HG03095 (cell line): ENCODE measurements around the gene VSIG10L.
A peak's percentile ranks its signal among the peaks of the same experiment; 100 is the strongest.

Source experiments
- ATAC-seq: cut with Tn5 transposase; IDR thresholded peaks from one replicate; pipeline ENCODE4 v1.9.1; 2021; ENCODE audit warnings: moderate library complexity; ENCODE audit not compliant: unreplicated experiment

The VSIG10L gene

DNA sequence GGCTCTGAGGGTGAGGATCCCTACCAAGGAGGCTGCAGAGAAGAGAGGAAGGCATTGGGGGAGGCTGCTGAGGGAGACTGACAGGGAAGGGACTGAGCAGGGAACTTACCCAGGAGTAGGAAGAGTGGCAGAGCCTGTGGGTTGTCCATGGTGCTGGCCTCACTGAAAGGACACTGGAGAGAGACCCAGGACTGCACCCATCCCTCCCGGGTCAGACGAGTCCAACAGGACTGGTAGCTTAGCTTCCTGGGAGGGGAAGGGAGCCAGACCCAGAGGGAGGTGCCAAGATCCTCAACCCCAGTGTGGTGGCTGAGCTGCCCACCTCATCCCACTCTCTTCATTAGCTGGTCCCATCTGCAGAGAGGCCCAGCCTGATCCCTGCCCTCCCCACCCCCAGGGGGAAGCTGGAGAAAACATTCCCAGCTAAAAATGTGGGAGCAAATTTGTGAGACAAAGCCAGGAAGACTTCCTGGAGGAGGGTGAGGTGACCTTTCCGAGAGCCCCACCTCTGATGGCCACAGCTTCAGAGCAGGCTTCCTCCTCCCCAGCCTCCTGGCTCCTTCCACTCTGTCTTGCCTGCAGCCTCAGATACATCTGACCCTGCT lies at the start of gene VSIG10L:
TSS of gene VSIG10L (minus strand) at position 164 of the 605 bp plus-strand sequence. CDS start at position 149, 15 bp downstream.
- no peak for ATAC-seq

DNA sequence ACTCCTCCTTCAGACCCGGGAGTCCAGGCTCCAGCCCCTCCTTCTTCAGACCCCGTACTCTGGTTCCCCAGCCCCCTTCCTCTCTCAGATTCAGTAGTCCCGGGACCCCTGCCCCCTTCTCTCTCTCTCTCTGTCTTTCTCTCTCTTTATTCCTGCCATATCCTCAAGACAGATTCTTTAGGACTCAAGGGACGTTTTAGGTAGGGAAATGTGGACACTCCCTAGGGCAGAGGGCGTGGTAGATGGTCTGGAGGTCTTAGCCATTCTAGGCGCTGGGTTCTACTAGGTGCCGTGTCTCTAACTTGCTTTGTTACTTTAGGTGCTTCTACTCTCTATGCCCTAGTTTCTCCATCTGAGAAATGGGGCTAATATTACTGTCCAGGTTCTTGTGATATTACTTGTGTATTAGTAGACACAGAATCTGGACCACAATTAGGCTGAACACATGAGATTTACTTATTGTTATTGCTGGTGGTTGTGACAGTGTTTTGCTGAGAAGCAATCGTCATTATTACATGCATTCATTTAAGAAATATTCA lies 49.2 kb upstream of the VSIG10L start:
- ATAC-seq, result no peak

GRCh38 chr19:51389143-51389542 lies 47.2 kb upstream of the VSIG10L start:
- ATAC-seq, result no peak

GRCh38 chr19:51387924-51388389 lies 46.0 kb upstream of the VSIG10L start, which contains the start of gene LIM2:
Gene LIM2, minus strand, starts transcription at chr19:51387974. Its CDS starts 531 bp downstream, at chr19:51387443.
- no peak for ATAC-seq

DNA sequence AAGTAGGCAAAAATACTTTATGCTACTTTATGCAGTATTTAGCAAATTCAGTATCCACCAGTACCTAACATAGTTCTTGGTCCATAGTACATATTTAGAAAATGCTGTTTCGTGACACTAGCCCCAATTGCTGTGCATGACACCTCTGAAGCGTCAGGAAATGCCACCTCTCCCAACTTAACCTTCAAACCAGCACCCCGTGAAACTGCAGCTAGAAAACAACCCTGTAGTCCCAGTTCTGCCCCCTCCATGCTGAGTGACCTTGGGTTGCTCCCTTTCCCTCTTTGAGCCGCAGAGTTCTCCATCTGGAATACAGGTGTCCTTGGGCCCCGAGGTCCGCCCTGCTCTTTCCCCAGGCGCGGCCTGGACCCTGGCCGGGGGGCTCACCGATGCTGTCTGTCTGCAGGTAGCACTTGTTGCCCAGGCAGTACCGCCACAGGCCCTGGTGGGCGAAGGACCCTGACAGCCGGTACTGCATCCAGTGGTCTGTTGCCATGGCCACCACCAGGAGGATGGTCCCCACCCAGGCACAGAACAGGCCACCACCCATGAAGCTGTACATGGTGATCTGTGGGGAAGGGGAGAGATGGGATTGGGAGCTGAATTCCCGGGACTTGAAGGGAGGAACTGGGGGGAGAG lies 45.1 kb upstream of the VSIG10L start:
- no peak for ATAC-seq

GRCh38 chr19:51382004-51382403 lies 40.1 kb upstream of the VSIG10L start:
- no peak for ATAC-seq

DNA sequence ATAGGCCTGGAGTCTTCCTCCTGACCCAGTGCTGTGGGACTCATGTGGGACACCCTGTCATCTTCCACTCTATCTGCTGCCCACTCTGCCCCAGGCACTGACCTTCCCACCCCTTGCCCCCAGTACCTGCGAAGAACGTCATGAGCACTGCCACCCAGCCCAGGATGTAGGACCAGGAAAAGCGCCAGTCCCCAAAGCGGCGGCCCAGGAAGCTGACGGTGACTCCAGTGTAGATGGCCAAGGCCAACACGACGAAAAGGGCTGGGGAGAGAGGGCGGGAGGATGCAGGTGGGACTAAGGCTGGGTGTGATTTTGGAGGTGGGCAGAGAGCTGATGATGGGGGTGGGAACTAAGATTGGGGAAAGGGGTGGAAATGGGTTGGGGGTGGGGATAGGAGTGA lies 38.4 kb upstream of the VSIG10L start:
- no peak for ATAC-seq

GRCh38 chr19:51377422-51377821 lies 35.5 kb upstream of the VSIG10L start:
- ATAC-seq, result no peak

GRCh38 chr19:51375504-51376221 lies 33.7 kb upstream of the VSIG10L start:
- ATAC-seq, result no peak

DNA sequence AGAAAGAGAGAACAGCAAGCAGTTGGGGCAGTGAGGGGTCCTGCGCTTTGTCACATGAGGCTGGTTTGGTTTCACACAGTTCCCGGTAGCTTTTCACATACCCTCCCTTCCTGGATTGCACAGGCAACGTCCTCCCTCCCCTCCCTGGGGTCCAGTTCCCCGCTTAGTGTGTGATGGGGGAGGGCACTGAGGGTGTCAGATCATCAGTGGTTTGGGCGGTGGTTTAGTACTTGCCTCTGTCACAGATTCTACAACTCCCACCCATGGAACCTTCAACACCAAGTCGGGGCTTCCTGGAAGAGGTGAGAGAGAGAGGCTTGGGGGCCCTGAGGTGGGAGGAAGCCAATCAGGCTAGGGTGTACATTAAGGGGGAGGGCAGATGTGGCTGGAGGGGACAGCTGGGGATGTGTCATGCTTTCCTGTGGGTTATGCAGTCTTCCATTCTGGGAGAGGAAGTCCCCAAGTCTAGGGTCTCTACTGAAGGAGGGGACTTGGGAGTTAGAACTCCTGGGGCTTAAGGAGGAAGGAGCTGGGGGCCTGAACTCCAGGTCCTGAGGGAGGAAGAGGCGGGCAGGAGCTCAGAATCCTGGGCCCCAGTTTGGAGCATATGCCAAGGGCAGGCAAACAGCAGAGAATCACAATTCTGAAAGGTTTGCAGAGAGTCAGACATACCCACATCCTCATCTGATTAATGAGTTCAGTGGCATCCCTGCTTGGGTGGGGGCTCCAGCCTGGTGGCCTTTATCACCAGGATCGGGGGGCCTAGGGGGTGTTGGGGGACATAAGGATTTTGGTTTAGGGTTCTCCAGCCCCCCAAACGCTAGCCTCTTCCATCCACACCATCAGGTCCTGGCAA lies 30.9 kb upstream of the VSIG10L start, which contains the start of gene NKG7:
TSS of gene NKG7 (minus strand) at position 6 of the 856 bp plus-strand sequence. CDS start 119 bp downstream, outside the sequence.
- ATAC-seq, result no peak

- ATAC-seq, result no peak
Measured at GRCh38 chr19:51372021-51372648, 30.2 kb upstream of the VSIG10L start.

GRCh38 chr19:51371186-51371690 lies 29.3 kb upstream of the VSIG10L start:
- ATAC-seq, result no peak

GRCh38 chr19:51370230-51370629 lies 28.3 kb upstream of the VSIG10L start:
- no peak for ATAC-seq

DNA sequence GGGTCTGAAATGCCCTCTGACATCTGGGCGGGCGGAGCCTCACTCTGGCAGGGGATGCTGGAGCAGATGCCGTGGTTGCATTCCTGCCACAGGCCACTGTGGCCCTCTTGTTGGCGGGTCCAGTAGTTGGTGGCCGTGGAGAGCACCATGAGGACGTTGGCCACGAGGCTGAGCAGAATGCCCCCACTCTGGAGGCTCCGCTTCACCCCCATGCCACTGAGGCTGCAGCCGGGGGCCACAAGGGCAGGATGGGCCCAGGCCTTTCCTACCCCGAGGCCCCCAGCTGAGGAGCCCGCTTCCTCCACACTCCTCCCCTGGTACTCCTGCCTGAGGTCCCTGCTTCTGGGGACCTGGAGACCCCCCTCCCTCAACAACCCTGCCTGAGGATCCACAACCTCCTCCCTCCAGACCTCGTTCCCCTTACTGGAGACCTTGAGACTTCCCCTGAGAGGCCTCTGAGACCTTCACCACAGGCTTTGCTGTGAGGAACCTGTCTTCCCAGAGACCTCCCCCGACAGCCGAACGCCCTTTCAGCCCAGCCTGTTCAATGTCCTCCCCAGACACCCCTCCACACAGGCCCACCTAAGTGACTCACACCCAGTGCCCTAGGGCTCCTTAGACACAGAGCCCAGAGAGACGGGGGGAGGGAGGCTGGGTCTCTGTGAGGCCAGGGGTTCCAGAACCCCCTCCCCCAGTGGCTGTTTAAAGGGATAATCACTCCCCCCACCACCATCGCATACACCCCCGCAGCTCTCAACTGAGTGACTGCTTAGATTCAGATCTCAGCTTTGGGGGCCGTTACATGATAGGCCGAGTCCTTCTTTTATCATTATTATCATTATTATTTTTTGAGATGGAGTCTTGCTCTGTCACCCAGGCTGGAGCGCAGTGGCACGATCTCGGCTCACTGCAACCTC lies 26.7 kb upstream of the VSIG10L start, which contains the start of gene CLDND2:
TSS of gene CLDND2 (minus strand) at position 638 of the 917 bp plus-strand sequence. CDS start at position 212, 426 bp downstream.
- no peak for ATAC-seq

DNA sequence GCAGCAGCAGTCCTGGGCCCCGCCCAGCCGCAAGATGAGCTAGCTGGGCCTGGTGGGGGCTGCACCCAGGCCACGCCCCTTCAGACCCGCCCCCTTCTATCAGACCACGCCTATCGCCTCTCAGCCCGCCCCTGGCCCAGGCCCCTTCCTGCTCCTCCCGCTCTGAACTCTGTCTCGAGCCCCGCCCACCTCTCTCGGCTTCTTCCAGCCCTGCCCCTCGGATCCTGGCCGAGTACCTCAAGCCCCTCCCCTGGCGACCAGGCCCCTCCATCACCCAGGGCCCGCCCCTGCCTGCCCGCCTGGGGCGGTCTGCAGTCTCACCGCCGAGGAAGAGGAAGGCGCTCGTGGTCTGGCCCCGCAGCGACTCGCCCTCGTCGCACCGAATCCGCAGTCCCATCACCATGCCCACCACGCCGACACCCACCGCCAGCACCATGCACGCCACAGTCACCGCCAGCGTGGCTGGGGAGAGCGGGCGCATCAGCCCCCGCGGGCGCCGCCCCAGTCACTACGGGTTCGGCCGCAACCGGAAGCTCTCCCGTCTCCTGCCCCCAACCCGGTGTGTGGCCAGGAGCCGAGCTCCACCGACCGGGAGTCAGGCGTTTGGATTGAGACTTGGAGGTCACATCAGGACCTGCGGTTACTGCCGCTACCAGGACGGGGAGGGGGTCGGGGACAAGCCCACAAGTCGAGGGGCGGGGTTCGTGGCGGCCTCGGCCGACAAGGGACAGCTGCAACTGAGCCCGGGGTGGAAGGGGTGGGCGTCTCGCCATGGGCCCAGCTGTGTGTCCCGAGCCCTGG lies 25.8 kb upstream of the VSIG10L start:
- peak; percentile 54 for ATAC-seq

- ATAC-seq, result peak; percentile 12
Measured at GRCh38 chr19:51367255-51367564, 25.3 kb upstream of the VSIG10L start.

- ATAC-seq, result peak; percentile 45
Measured at GRCh38 chr19:51366389-51367254, 24.7 kb upstream of the VSIG10L start.
